HG03439 (cell line): ENCODE results near the gene KRTAP9-2.
"Not testable (repeated sequence)": the region's sequence is repeated elsewhere in the genome, so short reads cannot be mapped to it uniquely, and the experiment has no call there.

Experiments used
- ATAC-seq: cut with Tn5 transposase; IDR thresholded peaks from one replicate; pipeline ENCODE4 v1.9.1; 2021; ENCODE audit warnings: mild to moderate bottlenecking, moderate library complexity; ENCODE audit not compliant: unreplicated experiment

Gene KRTAP9-2

GRCh38 chr17:41232399-41233105, 6.1 kb downstream of the KRTAP9-2 start, which contains the start of gene KRTAP9-3:
Gene KRTAP9-3 (plus strand): TSS chr17:41232449. CDS start chr17:41232502, 53 bp downstream.
- ATAC-seq, result not testable (repeated sequence)

GRCh38 chr17:41237116-41237515, 10.7 kb downstream of the KRTAP9-2 start:
- ATAC-seq, result not testable (repeated sequence)

GRCh38 chr17:41237949-41238437, 11.5 kb downstream of the KRTAP9-2 start, which contains the start of gene KRTAP9-8:
Gene KRTAP9-8 (plus strand): TSS chr17:41237999. CDS start chr17:41238052, 53 bp downstream.
- not testable (repeated sequence) for ATAC-seq

- ATAC-seq, result not testable (repeated sequence)
These were observed 20.7 kb downstream of the KRTAP9-2 start for GRCh38 chr17:41246995-41247787.

- ATAC-seq, result not testable (repeated sequence)
These were observed 23.3 kb downstream of the KRTAP9-2 start, which contains the start of gene KRTAP9-4 for GRCh38 chr17:41249637-41250240. Gene KRTAP9-4 (plus strand): TSS chr17:41249687. CDS start chr17:41249721, 34 bp downstream.

GRCh38 chr17:41251261-41251660, 24.8 kb downstream of the KRTAP9-2 start:
- no peak for ATAC-seq

- ATAC-seq, result no peak
These were observed 28.4 kb downstream of the KRTAP9-2 start for GRCh38 chr17:41254861-41255260.

GRCh38 chr17:41255381-41256290, 29.2 kb downstream of the KRTAP9-2 start, which contains the start of gene KRTAP9-9:
Gene KRTAP9-9 (plus strand): TSS chr17:41255384.
- not testable (repeated sequence) for ATAC-seq

- ATAC-seq, result no peak
These were observed 29.8 kb downstream of the KRTAP9-2 start for GRCh38 chr17:41256291-41256685.

- no peak for ATAC-seq
These were observed 32.0 kb downstream of the KRTAP9-2 start for GRCh38 chr17:41258406-41258805.

GRCh38 chr17:41263212-41263611, 36.8 kb downstream of the KRTAP9-2 start:
- ATAC-seq, result no peak

- ATAC-seq, result no peak
These were observed 38.2 kb downstream of the KRTAP9-2 start for GRCh38 chr17:41264599-41264998.

GRCh38 chr17:41265078-41265477, 38.6 kb downstream of the KRTAP9-2 start, which contains the start of gene KRTAP9-6:
Gene KRTAP9-6 (plus strand): TSS chr17:41265378. CDS start chr17:41265378, 0 bp downstream.
- no peak for ATAC-seq

- ATAC-seq, result no peak
These were observed 41.3 kb downstream of the KRTAP9-2 start for GRCh38 chr17:41267711-41268110.

- ATAC-seq, result not testable (repeated sequence)
These were observed 44.9 kb downstream of the KRTAP9-2 start for GRCh38 chr17:41271323-41271722.

GRCh38 chr17:41271858-41272257, 45.4 kb downstream of the KRTAP9-2 start:
- no peak for ATAC-seq

GRCh38 chr17:41275648-41276190, 49.3 kb downstream of the KRTAP9-2 start, which contains the start of gene KRTAP9-7:
Gene KRTAP9-7 (plus strand): TSS chr17:41275698. CDS start chr17:41275698, 0 bp downstream.
- not testable (repeated sequence) for ATAC-seq
